GM12873 (cell line): ENCODE results near the gene ESAM.
A peak's percentile ranks its signal among the peaks of the same experiment; 100 is the strongest.

ENCODE experiments used
- CTCF ChIP-seq: IDR thresholded peaks from 2 replicates; pipeline ENCODE4 v1.5.1; 2012; ENCODE audit warnings: low read depth, mild to moderate bottlenecking, moderate library complexity, low read length, control low read depth; ENCODE audit not compliant: insufficient read depth; ENCODE audit errors: missing control alignments

The ESAM gene

GRCh38 chr11:124751391-124751740, 10.7 kb downstream of the ESAM start:
- no peak for TF ChIP-seq CTCF

- no peak for TF ChIP-seq CTCF
These were observed 12.2 kb downstream of the ESAM start for GRCh38 chr11:124749912-124750311.

- TF ChIP-seq CTCF: no peak
These were observed 13.4 kb downstream of the ESAM start for GRCh38 chr11:124748481-124749343.

- TF ChIP-seq CTCF: no peak
These were observed 14.0 kb downstream of the ESAM start for GRCh38 chr11:124748100-124748418.

- TF ChIP-seq CTCF: no peak
These were observed 14.5 kb downstream of the ESAM start for GRCh38 chr11:124747406-124748099.

- peak; percentile 80 for TF ChIP-seq CTCF
These were observed 15.4 kb downstream of the ESAM start for GRCh38 chr11:124746621-124747243.
